Right kidney (tissue), 1 donor: ENCODE measurements around the gene SMAD5.

Experiments used
- DNase-seq: peaks from one replicate; pipeline ENCODE4 v3.0.0-alpha.2; 2016

SMAD5 gene

DNA sequence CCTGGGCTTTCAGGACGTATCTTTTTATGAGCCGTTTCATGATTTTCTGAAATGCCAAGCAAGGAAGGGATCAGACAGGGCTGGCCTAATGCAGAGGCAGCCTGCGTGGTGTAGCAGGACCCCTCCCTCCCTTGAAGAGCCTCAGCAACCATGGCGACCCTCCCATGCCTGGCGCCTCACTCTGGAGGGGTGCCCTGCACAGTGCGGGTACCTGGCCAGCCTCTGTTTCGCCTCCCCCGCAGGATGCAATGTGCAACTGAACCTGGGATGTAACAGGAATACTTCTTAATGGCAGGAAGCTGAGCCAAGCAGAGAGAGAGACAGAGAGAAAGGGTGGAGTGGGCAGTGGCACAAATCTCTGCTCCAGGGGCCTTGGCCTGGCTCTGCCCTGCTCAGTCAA is 83.6 kb downstream of the SMAD5 start:
- no peak for DNase-seq

DNA sequence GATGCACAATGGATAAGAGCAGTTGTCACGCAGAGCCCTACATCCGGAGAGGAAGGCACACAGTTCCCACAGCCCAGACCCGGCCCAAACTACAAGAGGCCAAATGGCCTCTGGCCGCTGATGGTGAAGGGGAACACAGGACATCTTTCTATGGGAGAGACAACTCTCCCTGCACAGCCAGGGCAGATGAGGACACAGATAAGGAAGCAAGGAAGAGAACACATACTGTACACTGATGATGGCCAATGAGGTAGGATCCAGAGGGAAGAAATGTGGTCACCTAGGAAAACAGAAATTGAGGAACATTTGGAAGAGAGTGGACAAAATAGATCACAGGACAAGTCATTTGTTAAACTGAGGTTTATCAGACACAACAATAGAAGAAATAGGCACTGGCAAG is 88.7 kb downstream of the SMAD5 start:
- no peak for DNase-seq

DNA sequence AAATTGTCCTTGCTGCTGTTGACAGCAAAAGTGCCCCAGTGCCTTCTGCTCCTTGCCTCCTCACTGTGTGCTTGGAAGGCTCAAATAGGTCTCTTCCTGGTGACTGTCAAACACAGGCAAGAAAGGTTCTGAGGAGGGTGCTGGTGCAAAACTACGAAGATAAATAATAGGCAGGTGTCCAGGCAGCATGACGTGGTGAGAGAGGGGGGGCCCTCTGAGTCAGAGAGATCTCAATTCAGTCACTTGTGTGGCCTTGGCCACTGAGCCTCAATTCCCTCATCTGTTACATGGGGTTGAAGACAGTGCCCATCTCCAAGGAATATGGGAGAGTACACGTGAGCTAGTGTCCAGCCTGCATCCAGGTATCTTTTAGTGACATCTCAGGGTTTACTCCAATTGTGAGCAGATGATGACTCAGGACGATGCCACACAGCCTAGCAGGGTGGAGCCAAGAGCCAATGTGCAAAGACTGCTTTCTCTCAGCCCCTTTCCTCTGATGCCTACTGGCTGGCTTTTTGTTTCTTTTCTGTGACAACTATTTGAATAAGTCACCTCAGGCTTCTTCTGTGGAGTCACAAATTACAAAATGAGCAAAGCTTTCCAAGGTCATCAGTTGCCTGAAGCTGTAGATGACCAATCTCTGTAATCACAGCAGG is 90.1 kb downstream of the SMAD5 start:
- DNase-seq = no peak

DNA sequence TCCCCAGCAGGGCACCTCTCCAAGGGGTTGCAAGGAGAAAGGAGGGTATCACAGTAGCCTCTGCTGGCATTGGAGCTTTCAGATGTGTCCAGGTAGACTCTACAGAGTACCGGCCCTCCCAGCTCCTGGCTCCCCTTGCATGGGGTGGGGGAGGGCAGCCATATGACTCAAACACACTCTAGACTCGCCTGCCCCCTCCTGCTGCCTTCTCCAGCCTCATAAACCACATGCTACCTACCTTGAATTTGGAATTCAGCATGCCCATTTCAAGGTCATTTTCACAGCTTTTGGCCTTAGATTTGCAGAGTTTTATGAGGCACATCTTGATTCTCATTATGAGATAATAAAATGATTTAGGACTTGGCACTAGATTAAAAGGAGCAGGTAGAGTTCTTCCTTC is 93.2 kb downstream of the SMAD5 start:
- no peak for DNase-seq

DNA sequence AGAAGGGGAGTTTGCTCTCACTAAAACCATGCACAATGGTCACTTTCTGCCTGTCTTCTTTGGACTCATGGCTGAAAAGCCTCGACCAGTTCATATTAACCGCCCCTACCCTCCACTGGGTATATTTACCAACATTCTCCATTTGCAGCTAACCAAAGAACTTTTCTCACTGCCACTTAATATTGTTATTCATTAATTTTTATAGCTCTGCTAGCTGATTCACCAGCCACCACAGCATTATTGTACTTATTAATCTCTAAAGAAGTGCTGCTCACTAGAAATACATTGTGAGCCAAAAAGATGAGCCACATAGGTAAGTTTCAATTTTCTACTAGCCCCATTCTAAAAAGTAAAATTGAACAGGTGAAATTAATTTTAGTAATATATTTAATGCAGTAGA is 93.8 kb downstream of the SMAD5 start:
- DNase-seq = no peak

DNA sequence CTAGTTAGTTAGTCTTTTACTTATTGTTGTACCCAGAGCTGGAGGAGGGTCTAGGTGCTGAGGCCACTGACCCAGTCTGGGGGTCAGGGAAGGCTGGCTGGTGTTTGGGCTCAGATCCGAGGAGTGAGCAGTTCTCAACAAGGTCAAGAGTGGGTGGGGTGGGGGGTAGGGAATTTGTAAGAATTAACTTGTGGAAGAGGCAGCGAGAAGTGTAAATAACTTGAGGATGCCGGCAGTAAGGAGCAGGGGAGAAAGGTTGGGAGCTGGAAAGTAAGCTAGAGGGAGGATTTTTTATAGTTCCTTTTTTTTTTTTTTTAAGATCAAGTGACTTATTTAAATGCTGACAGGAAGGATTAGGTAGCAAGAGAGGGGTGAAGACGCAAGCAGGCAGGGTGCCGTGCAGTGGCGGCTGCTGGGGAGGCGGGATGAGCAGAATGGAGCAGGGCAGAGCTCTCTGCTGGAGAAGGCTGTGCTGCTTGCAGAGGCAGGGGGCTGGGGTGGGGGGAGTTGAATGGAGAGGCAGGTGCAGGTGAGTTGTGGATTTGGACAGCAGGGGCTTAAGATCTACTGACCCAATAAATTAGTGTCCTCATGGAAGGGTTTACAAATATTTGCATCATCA is 95.6 kb downstream of the SMAD5 start:
- DNase-seq = no peak

DNA sequence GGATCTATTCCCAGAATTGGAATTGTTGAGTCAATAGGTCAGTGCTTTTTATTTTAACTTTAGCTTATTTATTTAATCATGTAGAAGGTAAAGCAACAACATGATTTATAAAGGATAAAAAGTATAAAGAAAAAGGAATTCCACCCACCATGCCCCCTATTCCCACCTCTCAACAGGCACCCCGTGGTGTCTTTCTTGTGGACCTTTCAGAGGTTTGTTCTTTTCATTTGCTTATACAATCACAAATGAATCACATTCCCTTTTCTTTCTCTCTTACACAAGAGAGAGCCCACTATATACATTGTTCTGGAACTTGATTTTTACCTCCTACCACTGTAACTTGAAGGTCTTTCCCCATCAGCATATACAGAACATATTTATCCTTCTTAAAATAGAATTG is 97.5 kb downstream of the SMAD5 start:
- no peak for DNase-seq

DNA sequence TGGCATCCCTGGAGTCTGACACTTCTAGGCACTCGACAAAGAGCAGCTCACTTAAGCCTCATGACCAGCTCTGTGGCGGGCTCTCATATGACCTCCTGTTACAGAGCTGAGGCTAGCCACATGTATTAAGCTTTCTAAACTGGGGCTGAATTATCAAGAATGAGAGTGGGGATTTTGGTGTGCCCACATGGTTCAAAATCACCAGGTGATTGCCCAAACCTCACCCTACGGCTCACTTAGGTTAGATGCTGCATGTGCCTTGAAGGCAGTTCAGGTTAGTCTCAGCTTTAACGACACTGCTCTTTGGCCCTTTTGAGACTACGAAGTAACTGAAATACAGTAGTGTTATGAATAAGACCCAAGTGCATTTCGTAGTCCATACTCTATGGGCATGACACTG is 99.7 kb downstream of the SMAD5 start:
- no peak for DNase-seq
